HepG2 (cell line): ENCODE results near the gene NHERF2. TPM values are rescaled to one million over a fixed set of nuclear protein-coding genes. Genes with fewer than 3 reads are reported as not detected.

Source experiments
- AHR ChIP-seq: IDR thresholded peaks from 2 replicates; pipeline ENCODE4 v1.6.1; 2018; ENCODE audit warnings: missing genetic modification reagents, missing compliant biosample characterization
- ATRX ChIP-seq: sonication (generic); formaldehyde crosslinking; IDR thresholded peaks from 2 replicates; pipeline ENCODE4 v1.4.0; 2020; ENCODE audit warnings: missing genetic modification reagents, borderline replicate concordance
- ETS1 ChIP-seq: sonication (generic); formaldehyde crosslinking; IDR thresholded peaks from 2 replicates; pipeline ENCODE4 v1.4.0; 2020; ENCODE audit warnings: missing genetic modification reagents
- HINFP ChIP-seq: sonication (generic); formaldehyde crosslinking; IDR thresholded peaks from 2 replicates; pipeline ENCODE4 v1.4.0; 2020; ENCODE audit warnings: low read depth, mild to moderate bottlenecking, missing genetic modification reagents
- IKZF1 ChIP-seq: fragments of 450-650 bp; IDR thresholded peaks from 2 replicates; pipeline ENCODE4 v1.7.1; 2016
- MAFF ChIP-seq: IDR thresholded peaks from 2 replicates; pipeline ENCODE4 v1.6.1; 2011; ENCODE audit warnings: low read depth, low read length, improper control_type of control experiment
- MAFK ChIP-seq, 2 experiments: IDR thresholded peaks in 1 of 2; conservative IDR thresholded peaks in 1 of 2; 2 replicates each; pipeline ENCODE4 v1.6.1; 2011; ENCODE audit warnings: improper control_type of control experiment in 2 of 2, low read length in 2 of 2
- TGIF2 ChIP-seq: IDR thresholded peaks from 2 replicates; pipeline ENCODE4 v1.6.1; 2016; ENCODE audit warnings: control low read depth, missing compliant biosample characterization
- ZBTB21 ChIP-seq: sonication (generic); formaldehyde crosslinking; IDR thresholded peaks from 2 replicates; pipeline ENCODE4 v1.4.0; 2020; ENCODE audit warnings: missing genetic modification reagents
- ZEB1 ChIP-seq: IDR thresholded peaks from 2 replicates; pipeline ENCODE4 v1.6.1; 2012; ENCODE audit warnings: mild to moderate bottlenecking, low read depth, inconsistent platforms; ENCODE audit not compliant: insufficient replicate concordance
- ZHX2 ChIP-seq, 2 experiments: sonication (generic) in 1 of 2; formaldehyde crosslinking in 1 of 2; IDR thresholded peaks; 2 replicates each; pipeline versions ENCODE4 v1.6.1 to v1.9.0; 2014 to 2022; ENCODE audit warnings: antibody characterized with exemption in 1 of 2, borderline replicate concordance in 1 of 2, inconsistent platforms in 1 of 2, low read depth in 1 of 2, missing genetic modification reagents in 1 of 2
- ZNF607 ChIP-seq: sonication (generic); formaldehyde crosslinking; IDR thresholded peaks from 2 replicates; pipeline ENCODE4 v1.5.1; 2020; ENCODE audit warnings: missing genetic modification reagents, mild to moderate bottlenecking, borderline replicate concordance
- ZNF619 ChIP-seq: sonication (generic); formaldehyde crosslinking; IDR thresholded peaks from 2 replicates; pipeline ENCODE4 v1.4.0; 2020; ENCODE audit warnings: mild to moderate bottlenecking, missing genetic modification reagents
- ZNF724P ChIP-seq: sonication (generic); formaldehyde crosslinking; IDR thresholded peaks from 2 replicates; pipeline ENCODE4 v1.8.0; 2022; ENCODE audit warnings: missing genetic modification reagents, borderline replicate concordance
- polyA plus RNA-seq, 8 experiments: library from polyadenylated mRNA; depleted of rRNA in 3 of 8; stranded (reverse) in 7 of 8; unstranded in 1 of 8; fragments of >200 nt; fragmentation: Illumina TruSeq in 4 of 8; extraction: Trizol in 4 of 8; gene quantifications; 2 replicates each; pipeline versions ENCODE4 v1.2.1 to v1.2.3, GENCODE V29; 2011 to 2016; ENCODE audit warnings: low read depth in 4 of 8, missing spikeins in 1 of 8, mixed read lengths in 1 of 8; ENCODE audit not compliant: insufficient read depth in 1 of 8
- total RNA-seq, 5 experiments: library from RNA; depleted of rRNA; stranded (reverse); fragments of >200 nt; fragmentation: Illumina TruSeq; extraction: Trizol; gene quantifications; 2 replicates each; pipeline ENCODE4 v1.2.3, GENCODE V29; 2016; ENCODE audit warnings: low read depth in 1 of 5
- TF ChIP-seq, protein P1 (sequence below): sonication (generic); formaldehyde crosslinking; IDR thresholded peaks from 2 replicates; pipeline ENCODE4 v1.4.0; 2020; ENCODE audit warnings: missing genetic modification reagents

NHERF2 gene
- total and polyA plus RNA-seq, 2 of the 13 experiments (the other 11 are each of a cell fraction or from before 2014, with no cell fraction given), result 23.7 to 39.3 TPM

GRCh38 chr16:2033057-2033908, 6.6 kb downstream of the NHERF2 start (continued):
- no peak for TF ChIP-seq ZHX2 (IDR thresholded peaks at IDR 0.05; ENCODE audit: low read depth)
- TF ChIP-seq ZHX2 (CRISPR knock-in tag; IDR thresholded peaks at IDR 0.05; ENCODE audit: borderline replicate concordance), result no peak
- no peak for TF ChIP-seq MAFF
- TF ChIP-seq ATRX (CRISPR knock-in tag), result no peak
- TF ChIP-seq ZBTB21 (CRISPR knock-in tag), result no peak
- TF ChIP-seq ZNF607 (CRISPR knock-in tag), result 0 out of 2 replicates have a peak, but pooled peaks have one; percentile 41
- TF ChIP-seq ZEB1, result no peak
- TF ChIP-seq, protein P1, sequence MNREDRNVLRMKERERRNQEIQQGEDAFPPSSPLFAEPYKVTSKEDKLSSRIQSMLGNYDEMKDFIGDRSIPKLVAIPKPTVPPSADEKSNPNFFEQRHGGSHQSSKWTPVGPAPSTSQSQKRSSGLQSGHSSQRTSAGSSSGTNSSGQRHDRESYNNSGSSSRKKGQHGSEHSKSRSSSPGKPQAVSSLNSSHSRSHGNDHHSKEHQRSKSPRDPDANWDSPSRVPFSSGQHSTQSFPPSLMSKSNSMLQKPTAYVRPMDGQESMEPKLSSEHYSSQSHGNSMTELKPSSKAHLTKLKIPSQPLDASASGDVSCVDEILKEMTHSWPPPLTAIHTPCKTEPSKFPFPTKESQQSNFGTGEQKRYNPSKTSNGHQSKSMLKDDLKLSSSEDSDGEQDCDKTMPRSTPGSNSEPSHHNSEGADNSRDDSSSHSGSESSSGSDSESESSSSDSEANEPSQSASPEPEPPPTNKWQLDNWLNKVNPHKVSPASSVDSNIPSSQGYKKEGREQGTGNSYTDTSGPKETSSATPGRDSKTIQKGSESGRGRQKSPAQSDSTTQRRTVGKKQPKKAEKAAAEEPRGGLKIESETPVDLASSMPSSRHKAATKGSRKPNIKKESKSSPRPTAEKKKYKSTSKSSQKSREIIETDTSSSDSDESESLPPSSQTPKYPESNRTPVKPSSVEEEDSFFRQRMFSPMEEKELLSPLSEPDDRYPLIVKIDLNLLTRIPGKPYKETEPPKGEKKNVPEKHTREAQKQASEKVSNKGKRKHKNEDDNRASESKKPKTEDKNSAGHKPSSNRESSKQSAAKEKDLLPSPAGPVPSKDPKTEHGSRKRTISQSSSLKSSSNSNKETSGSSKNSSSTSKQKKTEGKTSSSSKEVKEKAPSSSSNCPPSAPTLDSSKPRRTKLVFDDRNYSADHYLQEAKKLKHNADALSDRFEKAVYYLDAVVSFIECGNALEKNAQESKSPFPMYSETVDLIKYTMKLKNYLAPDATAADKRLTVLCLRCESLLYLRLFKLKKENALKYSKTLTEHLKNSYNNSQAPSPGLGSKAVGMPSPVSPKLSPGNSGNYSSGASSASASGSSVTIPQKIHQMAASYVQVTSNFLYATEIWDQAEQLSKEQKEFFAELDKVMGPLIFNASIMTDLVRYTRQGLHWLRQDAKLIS, result no peak
- TF ChIP-seq HINFP (CRISPR knock-in tag), result no peak
- TF ChIP-seq ETS1, result no peak
- TF ChIP-seq ZNF619, result no peak
- TF ChIP-seq MAFK (conservative IDR thresholded peaks at IDR 0.05 in 1 of 2, IDR thresholded peaks at IDR 0.05 in 1 of 2; ENCODE audit: low read length in 2 of 2), result no peak
- no peak for TF ChIP-seq AHR (CRISPR knock-in tag)
- no peak for TF ChIP-seq IKZF1
- no peak for TF ChIP-seq TGIF2 (CRISPR knock-in tag)
- no peak for TF ChIP-seq ZNF724P
